Measurements from ENCODE around the gene IFI27L1. TPM values are rescaled to one million over a fixed set of nuclear protein-coding genes. Genes with fewer than 3 reads are reported as not detected.

The IFI27L1 gene
- polyA plus RNA-seq, 3 donors, result 2.1 to 3.1 (median 2.2) TPM

DNA sequence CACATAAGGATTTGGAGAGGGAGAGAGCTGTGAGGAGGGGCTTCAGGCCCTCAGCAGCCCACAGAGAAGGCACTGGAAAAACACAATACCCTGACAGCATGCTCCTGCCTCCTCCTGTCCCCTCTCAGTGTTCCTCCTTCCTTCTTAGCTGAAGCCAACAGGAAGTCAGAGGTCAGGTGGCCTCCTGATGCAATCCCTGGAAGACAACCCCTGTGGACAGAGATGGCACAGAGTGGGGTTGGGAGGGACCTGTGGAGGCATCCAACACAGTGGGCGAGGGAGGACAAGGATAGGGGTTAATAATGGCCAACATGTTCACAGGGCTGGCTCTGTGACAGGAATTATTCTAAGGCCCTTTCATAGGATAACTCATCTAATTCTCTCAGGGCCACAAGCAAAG lies 63.7 kb downstream of the IFI27L1 start:
- no peaks in the 10 kb centered on the region for H3K36me3 Mint-ChIP-seq
- Histone ChIP-seq H3K9ac (ENCODE audit: insufficient read depth, low read length, poor library complexity, severe bottlenecking) (no peak overlapping the region), H3K36me3 (replicated peaks in 1 of 2; ENCODE audit: control insufficient read depth in 1 of 2, insufficient read depth in 2 of 2, low read length in 2 of 2) (no peaks in the 10 kb centered on the region), H3K9me3 (replicated peaks in 1 of 2; ENCODE audit: control insufficient read depth in 1 of 2, insufficient read depth in 1 of 2, low read length in 2 of 2) (no peaks in the 10 kb centered on the region), H3K4me2 (replicated peaks; ENCODE audit: extremely low read depth, low read length, poor library complexity, severe bottlenecking) (no peak overlapping the region), H3K79me2 (ENCODE audit: insufficient read depth, low read length) (no peaks in the 10 kb centered on the region), H3K4me1 (ENCODE audit: control insufficient read depth in 1 of 2, insufficient read depth in 2 of 2, low read length in 2 of 2) (peaks cover 8% of the 10 kb centered on the region in 2 donors), H4K20me1 (ENCODE audit: insufficient read depth, low read length) (no peaks in the 10 kb centered on the region), H3K27me3 (ENCODE audit: control insufficient read depth in 2 of 2, insufficient read depth in 2 of 2, low read length in 2 of 2) (no peaks in the 10 kb centered on the region), H3K4me3 (replicated peaks in 1 of 3; ENCODE audit: low read depth in 2 of 3, low read length in 3 of 3) (no peak overlapping the region), H2AFZ (ENCODE audit: insufficient read depth, low read depth, low read length, poor library complexity, severe bottlenecking) (peak overlapping the region; percentile 69), H3K27ac (ENCODE audit: low read depth in 1 of 2, low read length in 2 of 2) (no peak overlapping the region)
- intact Hi-C loops (cut with micrococcal nuclease), result no loop called here
- DNase-seq, result peak in 2 of 3 donors; percentile 41 to 58
- no CpG with 5 or more reads among the region's 1 CpG for WGBS (ENCODE audit: insufficient coverage)
- H3K27ac Mint-ChIP-seq, result peak overlapping the region in 2 of 7 donors; percentile 27 to 50
- peaks cover 0 to 3% (median 1%) of the 10 kb centered on the region in 3 donors for H3K27me3 Mint-ChIP-seq (ENCODE audit: low read depth in 3 of 3)
- peaks cover 13% of the 10 kb centered on the region for H3K4me1 Mint-ChIP-seq
- TF ChIP-seq, protein P1, sequence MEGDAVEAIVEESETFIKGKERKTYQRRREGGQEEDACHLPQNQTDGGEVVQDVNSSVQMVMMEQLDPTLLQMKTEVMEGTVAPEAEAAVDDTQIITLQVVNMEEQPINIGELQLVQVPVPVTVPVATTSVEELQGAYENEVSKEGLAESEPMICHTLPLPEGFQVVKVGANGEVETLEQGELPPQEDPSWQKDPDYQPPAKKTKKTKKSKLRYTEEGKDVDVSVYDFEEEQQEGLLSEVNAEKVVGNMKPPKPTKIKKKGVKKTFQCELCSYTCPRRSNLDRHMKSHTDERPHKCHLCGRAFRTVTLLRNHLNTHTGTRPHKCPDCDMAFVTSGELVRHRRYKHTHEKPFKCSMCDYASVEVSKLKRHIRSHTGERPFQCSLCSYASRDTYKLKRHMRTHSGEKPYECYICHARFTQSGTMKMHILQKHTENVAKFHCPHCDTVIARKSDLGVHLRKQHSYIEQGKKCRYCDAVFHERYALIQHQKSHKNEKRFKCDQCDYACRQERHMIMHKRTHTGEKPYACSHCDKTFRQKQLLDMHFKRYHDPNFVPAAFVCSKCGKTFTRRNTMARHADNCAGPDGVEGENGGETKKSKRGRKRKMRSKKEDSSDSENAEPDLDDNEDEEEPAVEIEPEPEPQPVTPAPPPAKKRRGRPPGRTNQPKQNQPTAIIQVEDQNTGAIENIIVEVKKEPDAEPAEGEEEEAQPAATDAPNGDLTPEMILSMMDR (IDR thresholded peaks at IDR 0.05), result no peak
- H3K4me3 Mint-ChIP-seq, result no peak overlapping the region
- peaks cover 0 to 1% (median 0%) of the 10 kb centered on the region in 7 donors for H3K9me3 Mint-ChIP-seq

DNA sequence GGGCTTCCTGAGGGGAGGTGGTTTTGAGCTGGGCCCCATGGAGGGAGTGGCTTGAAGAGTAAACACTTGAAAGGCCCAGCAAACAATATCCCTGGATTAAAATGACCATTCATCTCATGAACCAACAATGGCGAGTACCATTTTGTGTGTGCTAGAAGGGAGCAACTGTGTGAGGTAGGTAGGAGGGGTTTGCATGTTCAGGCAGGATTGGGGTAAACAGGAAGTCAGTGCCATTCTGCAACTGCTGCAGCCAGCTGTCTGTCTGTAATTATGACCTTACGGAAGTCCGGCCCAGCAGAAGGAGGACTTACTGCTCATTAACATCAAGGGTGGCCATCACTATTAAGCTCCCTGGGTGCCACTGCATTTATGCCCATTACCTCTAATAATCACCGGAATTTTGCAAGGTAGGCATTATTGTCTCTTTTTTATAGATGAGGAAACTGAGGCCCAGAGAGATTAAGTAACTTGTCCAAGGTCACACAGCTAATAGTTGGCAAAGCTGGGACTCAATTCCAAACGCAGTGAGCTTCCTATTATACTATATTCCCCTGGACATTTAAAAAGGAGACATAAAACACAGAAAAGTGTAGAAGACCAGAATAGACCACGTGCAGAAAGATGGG lies 64.9 kb downstream of the IFI27L1 start:
- Histone ChIP-seq H3K4me3 (replicated peaks in 1 of 3; ENCODE audit: low read depth in 2 of 3, low read length in 3 of 3) (no peak overlapping the region), H3K4me2 (replicated peaks; ENCODE audit: extremely low read depth, low read length, poor library complexity, severe bottlenecking) (no peak overlapping the region), H3K79me2 (ENCODE audit: insufficient read depth, low read length) (no peaks in the 10 kb centered on the region), H2AFZ (ENCODE audit: insufficient read depth, low read depth, low read length, poor library complexity, severe bottlenecking) (no peak overlapping the region), H3K36me3 (replicated peaks in 1 of 2; ENCODE audit: control insufficient read depth in 1 of 2, insufficient read depth in 2 of 2, low read length in 2 of 2) (no peaks in the 10 kb centered on the region), H3K4me1 (ENCODE audit: control insufficient read depth in 1 of 2, insufficient read depth in 2 of 2, low read length in 2 of 2) (peaks cover 8% of the 10 kb centered on the region in 2 donors), H3K9ac (ENCODE audit: insufficient read depth, low read length, poor library complexity, severe bottlenecking) (no peak overlapping the region), H4K20me1 (ENCODE audit: insufficient read depth, low read length) (no peaks in the 10 kb centered on the region), H3K27me3 (ENCODE audit: control insufficient read depth in 2 of 2, insufficient read depth in 2 of 2, low read length in 2 of 2) (no peaks in the 10 kb centered on the region), H3K9me3 (replicated peaks in 1 of 2; ENCODE audit: control insufficient read depth in 1 of 2, insufficient read depth in 1 of 2, low read length in 2 of 2) (no peaks in the 10 kb centered on the region), H3K27ac (ENCODE audit: low read depth in 1 of 2, low read length in 2 of 2) (no peak overlapping the region)
- Mint-ChIP-seq H3K27ac (peak overlapping the region in 2 of 7 donors; percentile 38 to 60), H3K27me3 (ENCODE audit: low read depth in 3 of 3) (peaks cover 0 to 2% (median 1%) of the 10 kb centered on the region in 3 donors), H3K4me1 (peaks cover 13% of the 10 kb centered on the region), H3K4me3 (no peak overlapping the region), H3K9me3 (peaks cover 0 to 1% (median 0%) of the 10 kb centered on the region in 7 donors), H3K36me3 (no peaks in the 10 kb centered on the region)
- TF ChIP-seq, protein P1 (IDR thresholded peaks at IDR 0.05), result no peak
- WGBS (ENCODE audit: insufficient coverage), result 71% methylated on average over 3 of the region's 6 CpGs
- intact Hi-C loops (cut with micrococcal nuclease), result no loop called here
- no peak for DNase-seq

Other genes starting within 250 kb of the IFI27L1 start
- gene FAM181A, start 154.0 kb upstream of the IFI27L1 start, polyA plus RNA-seq, result not detected
- gene ASB2, start 104.7 kb upstream of the IFI27L1 start, polyA plus RNA-seq, result 1 to 10 TPM in 2 of 3 donors, under 1 TPM in 1; 0.25 to 2.5 (median 1.4) TPM
- gene CCDC197, start 84.0 kb upstream of the IFI27L1 start, polyA plus RNA-seq, result not detected
- gene OTUB2, start 55.0 kb upstream of the IFI27L1 start, polyA plus RNA-seq, result under 1 TPM; 0.25 to 0.95 (median 0.28) TPM
- gene DDX24, start 108 bp upstream of the IFI27L1 start, polyA plus RNA-seq, result 10 to 100 TPM; 51.2 to 68.0 (median 53.8) TPM
- gene IFI27, start 29.4 kb downstream of the IFI27L1 start, polyA plus RNA-seq, result 1 to 10 TPM; 3.0 to 3.9 (median 3.3) TPM
- gene IFI27L2, start 48.3 kb downstream of the IFI27L1 start, polyA plus RNA-seq, result 100 to 1,000 TPM in 1 of 3 donors, 10 to 100 TPM in 2; 55.4 to 156 (median 96.1) TPM
- gene PPP4R4, start 93.0 kb downstream of the IFI27L1 start, polyA plus RNA-seq, result under 1 TPM in 1 of 3 donors, not detected in 2; 0.08 TPM
- not detected for gene SERPINA10, start 212.0 kb downstream of the IFI27L1 start, polyA plus RNA-seq
- gene SERPINA6, start 242.0 kb downstream of the IFI27L1 start, polyA plus RNA-seq, result not detected

Data from CD14-positive monocyte (primary cell).